K562 (cell line): Measurements from ENCODE around the gene SPEG. TPM values are rescaled to one million over a fixed set of nuclear protein-coding genes. Genes with fewer than 3 reads are reported as not detected.

ENCODE experiments used
- DNMT1 ChIP-seq: fragments of 450-650 bp; IDR thresholded peaks from 2 replicates; pipeline ENCODE4 v1.6.1; 2016; ENCODE audit warnings: antibody characterized with exemption, mild to moderate bottlenecking
- JUN ChIP-seq, 2 experiments: sonication (generic) in 1 of 2; formaldehyde crosslinking in 1 of 2; IDR thresholded peaks; 2 replicates each; pipeline versions ENCODE4 v1.6.1 to v1.8.0; 2012 to 2022; ENCODE audit warnings: borderline replicate concordance in 2 of 2, mild to moderate bottlenecking in 2 of 2, improper control_type of control experiment in 1 of 2, low read depth in 1 of 2, low read length in 1 of 2, missing genetic modification reagents in 1 of 2
- TOE1 ChIP-seq, 2 experiments: fragments of 450-650 bp in 1 of 2; sonication (generic) in 1 of 2; formaldehyde crosslinking in 1 of 2; IDR thresholded peaks; 2 replicates each; pipeline versions ENCODE4 v1.7.1 to v1.8.0; 2016 to 2022; ENCODE audit warnings: borderline replicate concordance in 2 of 2, mild to moderate bottlenecking in 2 of 2, antibody characterized with exemption in 1 of 2, inconsistent platforms in 1 of 2, low read depth in 1 of 2, missing genetic modification reagents in 1 of 2, moderate library complexity in 1 of 2
- ZFPM2 ChIP-seq: fragments of 250-450 bp; sonication (Bioruptor Pico); IDR thresholded peaks from 2 replicates; pipeline ENCODE4 v1.5.1; 2022; ENCODE audit warnings: mild to moderate bottlenecking
- ZNF263 ChIP-seq: sonication (generic); formaldehyde crosslinking; IDR thresholded peaks from 2 replicates; pipeline ENCODE4 v1.8.0; 2022; ENCODE audit warnings: mild to moderate bottlenecking, missing genetic modification reagents, borderline replicate concordance
- polyA plus RNA-seq, 8 experiments: library from polyadenylated mRNA; depleted of rRNA in 4 of 8; stranded (reverse) in 5 of 8; unstranded in 3 of 8; fragments of >200 nt; fragmentation: Nextera tagmentation in 2 of 8; fragmentation: Illumina TruSeq in 1 of 8; extraction: Ambion mirVana in 2 of 8; extraction: Trizol in 1 of 8; gene quantifications; 2 replicates each; pipeline versions ENCODE4 v1.2.1 to v1.2.3, GENCODE V29; 2011 to 2014; ENCODE audit warnings: inconsistent platforms in 1 of 8, missing spikeins in 1 of 8
- total RNA-seq, 7 experiments: library from RNA; depleted of rRNA in 6 of 7; stranded (reverse); fragments of >200 nt in 6 of 7; fragmentation: Illumina TruSeq in 2 of 7; extraction: Trizol in 2 of 7; gene quantifications; 2 replicates each; pipeline versions ENCODE4 v1.2.1 to v1.2.3, GENCODE V29; 2011 to 2021; ENCODE audit warnings: low replicate concordance in 1 of 7
- TF ChIP-seq, protein P1 (sequence below): fragments of 450-650 bp; formaldehyde crosslinking; IDR thresholded peaks from 2 replicates; pipeline ENCODE4 v1.4.0; 2020; ENCODE audit warnings: mild to moderate bottlenecking
- TF ChIP-seq, protein P2 (sequence below): IDR thresholded peaks from 2 replicates; pipeline ENCODE4 v1.6.1; 2011; ENCODE audit warnings: borderline replicate concordance, low read depth, mild to moderate bottlenecking, moderate library complexity, low read length; ENCODE audit not compliant: insufficient read depth, poor library complexity, severe bottlenecking
- TF ChIP-seq, protein P3 (sequence below): fragments of 450-650 bp; formaldehyde crosslinking; IDR thresholded peaks from 2 replicates; pipeline ENCODE4 v1.4.0; 2022; ENCODE audit warnings: missing genetic modification characterization
- TF ChIP-seq, protein P4 (sequence below): fragments of 450-650 bp; IDR thresholded peaks from 2 replicates; pipeline ENCODE4 v1.6.1; 2017; ENCODE audit warnings: mild to moderate bottlenecking, moderate library complexity
- TF ChIP-seq, protein P5 (sequence below), 2 experiments: fragments of 450-650 bp; IDR thresholded peaks; 2 replicates each; pipeline ENCODE4 v1.6.1; 2016; ENCODE audit warnings: mild to moderate bottlenecking in 2 of 2, borderline replicate concordance in 1 of 2, low read depth in 1 of 2, moderate library complexity in 1 of 2

SPEG gene
- total and polyA plus RNA-seq, 9 of the 15 experiments (the other 6 are each of a cell fraction or from before 2014, with no cell fraction given), result 0.49 to 8.7 (median 3.0) TPM

DNA sequence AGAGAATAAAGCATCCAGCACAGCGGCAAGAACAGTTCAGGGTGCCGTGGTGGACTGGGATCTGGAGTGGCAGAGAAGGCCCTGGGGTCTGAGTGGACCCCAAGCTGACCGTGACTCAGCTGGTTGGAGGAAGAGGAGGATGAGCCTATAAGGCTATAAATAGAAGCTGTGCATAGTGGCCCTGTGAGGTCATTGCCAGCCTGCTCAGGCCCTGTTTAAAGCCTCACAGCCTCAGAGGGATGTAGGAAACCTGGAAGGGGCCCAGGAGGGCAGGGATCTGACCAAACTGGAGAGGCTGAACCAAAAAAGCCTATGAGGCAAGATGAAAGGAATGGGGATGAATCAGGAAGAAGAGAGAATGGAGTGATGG lies 27.8 kb upstream of the SPEG start (continued):
- TF ChIP-seq, protein P1, sequence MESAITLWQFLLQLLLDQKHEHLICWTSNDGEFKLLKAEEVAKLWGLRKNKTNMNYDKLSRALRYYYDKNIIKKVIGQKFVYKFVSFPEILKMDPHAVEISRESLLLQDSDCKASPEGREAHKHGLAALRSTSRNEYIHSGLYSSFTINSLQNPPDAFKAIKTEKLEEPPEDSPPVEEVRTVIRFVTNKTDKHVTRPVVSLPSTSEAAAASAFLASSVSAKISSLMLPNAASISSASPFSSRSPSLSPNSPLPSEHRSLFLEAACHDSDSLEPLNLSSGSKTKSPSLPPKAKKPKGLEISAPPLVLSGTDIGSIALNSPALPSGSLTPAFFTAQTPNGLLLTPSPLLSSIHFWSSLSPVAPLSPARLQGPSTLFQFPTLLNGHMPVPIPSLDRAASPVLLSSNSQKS (CRISPR knock-in tag), result no peak
- TF ChIP-seq DNMT1 (no peak), ZFPM2 (CRISPR knock-in tag) (no peak), TOE1 (IDR thresholded peaks at IDR 0.05; ENCODE audit: borderline replicate concordance) (no peak), TOE1 (CRISPR knock-in tag; IDR thresholded peaks at IDR 0.05; ENCODE audit: borderline replicate concordance, low read depth) (no peak), ZNF263 (CRISPR knock-in tag) (no peak), JUN (IDR thresholded peaks at IDR 0.05; ENCODE audit: borderline replicate concordance, low read depth, low read length) (0 out of 2 replicates have a peak, but pooled peaks have one; percentile 4), JUN (CRISPR knock-in tag; IDR thresholded peaks at IDR 0.05; ENCODE audit: borderline replicate concordance) (no peak)
- TF ChIP-seq, protein P2, sequence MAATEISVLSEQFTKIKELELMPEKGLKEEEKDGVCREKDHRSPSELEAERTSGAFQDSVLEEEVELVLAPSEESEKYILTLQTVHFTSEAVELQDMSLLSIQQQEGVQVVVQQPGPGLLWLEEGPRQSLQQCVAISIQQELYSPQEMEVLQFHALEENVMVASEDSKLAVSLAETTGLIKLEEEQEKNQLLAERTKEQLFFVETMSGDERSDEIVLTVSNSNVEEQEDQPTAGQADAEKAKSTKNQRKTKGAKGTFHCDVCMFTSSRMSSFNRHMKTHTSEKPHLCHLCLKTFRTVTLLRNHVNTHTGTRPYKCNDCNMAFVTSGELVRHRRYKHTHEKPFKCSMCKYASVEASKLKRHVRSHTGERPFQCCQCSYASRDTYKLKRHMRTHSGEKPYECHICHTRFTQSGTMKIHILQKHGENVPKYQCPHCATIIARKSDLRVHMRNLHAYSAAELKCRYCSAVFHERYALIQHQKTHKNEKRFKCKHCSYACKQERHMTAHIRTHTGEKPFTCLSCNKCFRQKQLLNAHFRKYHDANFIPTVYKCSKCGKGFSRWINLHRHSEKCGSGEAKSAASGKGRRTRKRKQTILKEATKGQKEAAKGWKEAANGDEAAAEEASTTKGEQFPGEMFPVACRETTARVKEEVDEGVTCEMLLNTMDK, result no peak
- TF ChIP-seq, protein P3, sequence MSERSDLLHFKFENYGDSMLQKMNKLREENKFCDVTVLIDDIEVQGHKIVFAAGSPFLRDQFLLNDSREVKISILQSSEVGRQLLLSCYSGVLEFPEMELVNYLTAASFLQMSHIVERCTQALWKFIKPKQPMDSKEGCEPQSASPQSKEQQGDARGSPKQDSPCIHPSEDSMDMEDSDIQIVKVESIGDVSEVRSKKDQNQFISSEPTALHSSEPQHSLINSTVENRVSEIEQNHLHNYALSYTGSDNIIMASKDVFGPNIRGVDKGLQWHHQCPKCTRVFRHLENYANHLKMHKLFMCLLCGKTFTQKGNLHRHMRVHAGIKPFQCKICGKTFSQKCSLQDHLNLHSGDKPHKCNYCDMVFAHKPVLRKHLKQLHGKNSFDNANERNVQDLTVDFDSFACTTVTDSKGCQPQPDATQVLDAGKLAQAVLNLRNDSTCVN (CRISPR knock-in tag), result no peak
- TF ChIP-seq, protein P4, sequence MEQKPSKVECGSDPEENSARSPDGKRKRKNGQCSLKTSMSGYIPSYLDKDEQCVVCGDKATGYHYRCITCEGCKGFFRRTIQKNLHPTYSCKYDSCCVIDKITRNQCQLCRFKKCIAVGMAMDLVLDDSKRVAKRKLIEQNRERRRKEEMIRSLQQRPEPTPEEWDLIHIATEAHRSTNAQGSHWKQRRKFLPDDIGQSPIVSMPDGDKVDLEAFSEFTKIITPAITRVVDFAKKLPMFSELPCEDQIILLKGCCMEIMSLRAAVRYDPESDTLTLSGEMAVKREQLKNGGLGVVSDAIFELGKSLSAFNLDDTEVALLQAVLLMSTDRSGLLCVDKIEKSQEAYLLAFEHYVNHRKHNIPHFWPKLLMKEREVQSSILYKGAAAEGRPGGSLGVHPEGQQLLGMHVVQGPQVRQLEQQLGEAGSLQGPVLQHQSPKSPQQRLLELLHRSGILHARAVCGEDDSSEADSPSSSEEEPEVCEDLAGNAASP, result no peak
- TF ChIP-seq, protein P5, sequence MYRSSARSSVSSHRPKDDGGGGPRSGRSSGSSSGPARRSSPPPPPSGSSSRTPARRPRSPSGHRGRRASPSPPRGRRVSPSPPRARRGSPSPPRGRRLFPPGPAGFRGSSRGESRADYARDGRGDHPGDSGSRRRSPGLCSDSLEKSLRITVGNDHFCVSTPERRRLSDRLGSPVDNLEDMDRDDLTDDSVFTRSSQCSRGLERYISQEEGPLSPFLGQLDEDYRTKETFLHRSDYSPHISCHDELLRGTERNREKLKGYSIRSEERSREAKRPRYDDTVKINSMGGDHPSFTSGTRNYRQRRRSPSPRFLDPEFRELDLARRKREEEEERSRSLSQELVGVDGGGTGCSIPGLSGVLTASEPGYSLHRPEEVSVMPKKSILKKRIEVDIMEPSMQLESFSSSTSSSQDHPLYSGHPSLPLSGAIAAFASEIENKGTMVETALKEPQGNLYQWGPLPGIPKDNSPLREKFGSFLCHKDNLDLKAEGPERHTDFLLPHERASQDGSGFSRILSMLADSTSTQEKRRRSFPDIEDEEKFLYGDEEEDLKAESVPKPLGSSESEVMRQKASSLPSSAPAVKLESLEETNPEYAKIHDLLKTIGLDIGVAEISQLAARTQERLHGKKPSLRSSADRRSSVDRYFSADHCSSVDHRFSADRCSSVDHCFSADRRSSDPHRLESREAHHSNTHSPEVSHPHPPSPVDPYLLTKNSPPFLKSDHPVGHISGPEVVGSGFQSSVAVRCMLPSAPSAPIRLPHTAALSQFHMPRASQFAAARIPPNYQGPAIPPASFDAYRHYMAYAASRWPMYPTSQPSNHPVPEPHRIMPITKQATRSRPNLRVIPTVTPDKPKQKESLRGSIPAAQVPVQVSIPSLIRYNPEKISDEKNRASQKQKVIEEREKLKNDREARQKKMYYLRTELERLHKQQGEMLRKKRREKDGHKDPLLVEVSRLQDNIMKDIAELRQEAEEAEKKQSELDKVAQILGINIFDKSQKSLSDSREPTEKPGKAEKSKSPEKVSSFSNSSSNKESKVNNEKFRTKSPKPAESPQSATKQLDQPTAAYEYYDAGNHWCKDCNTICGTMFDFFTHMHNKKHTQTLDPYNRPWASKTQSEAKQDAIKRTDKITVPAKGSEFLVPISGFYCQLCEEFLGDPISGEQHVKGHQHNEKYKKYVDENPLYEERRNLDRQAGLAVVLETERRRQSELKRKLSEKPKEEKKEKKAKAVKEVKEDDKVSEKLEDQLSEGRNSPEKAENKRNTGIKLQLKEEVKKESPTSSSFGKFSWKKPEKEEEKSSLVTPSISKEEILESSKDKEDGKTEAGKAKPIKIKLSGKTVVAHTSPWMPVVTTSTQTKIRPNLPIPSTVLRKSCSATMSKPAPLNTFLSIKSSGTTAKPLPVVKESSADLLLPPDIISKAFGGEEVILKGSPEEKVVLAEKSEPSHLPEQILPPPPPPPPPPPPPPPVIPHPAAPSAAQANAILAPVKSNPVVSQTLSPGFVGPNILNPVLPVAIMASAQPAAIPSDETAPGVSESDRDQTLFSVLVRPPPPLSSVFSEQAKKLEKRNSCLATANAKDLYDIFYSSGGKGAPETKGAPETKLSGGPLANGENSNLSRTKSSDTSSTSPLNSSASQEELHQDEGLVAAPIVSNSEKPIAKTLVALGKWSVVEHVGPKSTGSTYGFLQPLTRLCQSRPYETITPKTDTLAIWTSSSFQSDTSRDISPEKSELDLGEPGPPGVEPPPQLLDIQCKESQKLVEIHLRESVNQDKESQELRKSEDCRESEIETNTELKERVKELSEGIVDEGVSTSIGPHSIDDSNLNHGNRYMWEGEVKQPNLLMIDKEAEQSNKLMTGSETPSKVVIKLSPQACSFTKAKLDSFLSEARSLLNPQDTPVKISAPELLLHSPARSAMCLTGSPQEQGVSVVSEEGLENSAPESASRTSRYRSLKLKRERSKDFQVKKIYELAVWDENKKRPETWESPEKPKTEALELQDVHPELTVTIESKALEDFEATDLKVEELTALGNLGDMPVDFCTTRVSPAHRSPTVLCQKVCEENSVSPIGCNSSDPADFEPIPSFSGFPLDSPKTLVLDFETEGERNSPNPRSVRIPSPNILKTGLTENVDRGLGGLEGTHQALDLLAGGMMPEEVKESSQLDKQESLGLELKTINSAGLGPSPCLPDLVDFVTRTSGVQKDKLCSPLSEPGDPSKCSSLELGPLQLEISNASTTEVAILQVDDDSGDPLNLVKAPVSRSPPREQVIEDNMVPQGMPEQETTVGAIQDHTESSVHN (IDR thresholded peaks at IDR 0.05; ENCODE audit: borderline replicate concordance in 1 of 2, low read depth in 1 of 2), result no peak
